Esophagus (tissue), 2 donors: ENCODE data around the gene EPHB2. TPM values are rescaled to one million over a fixed set of nuclear protein-coding genes. Genes with fewer than 3 reads are reported as not detected.

Experiments
- polyA plus RNA-seq, 2 donors: library from polyadenylated mRNA; stranded (reverse); fragments of 200-250 nt; gene quantifications; one replicate each; pipeline ENCODE4 v1.2.3, GENCODE V29; 2013
- donor health status: healthy with polysubstance abuse.
- donor health status: Bipolar disorder and iron deficiency.

The EPHB2 gene
- polyA plus RNA-seq, 2 donors, result 0.08 to 0.16 TPM

Other genes with a start within 250 kb of the EPHB2 start
- under 1 TPM; 0.01 to 0.06 TPM for gene EPHA8, start 147.3 kb upstream of the EPHB2 start, polyA plus RNA-seq
- 10 to 100 TPM; 14.6 to 25.9 TPM for gene C1QA, start 74.2 kb upstream of the EPHB2 start, polyA plus RNA-seq
- 10 to 100 TPM in 1 of 2 donors, 1 to 10 TPM in 1; 9.4 to 18.5 TPM for gene C1QC, start 67.2 kb upstream of the EPHB2 start, polyA plus RNA-seq
- gene C1QB, start 57.6 kb upstream of the EPHB2 start, polyA plus RNA-seq, result 10 to 100 TPM; 12.8 to 29.1 TPM